Tibial nerve (tissue), 4 donors: ENCODE data around the gene MOCS1. TPM values are rescaled to one million over a fixed set of nuclear protein-coding genes. Genes with fewer than 3 reads are reported as not detected.

Experiments used
- DNase-seq, 2 donors: peaks; one replicate each; pipeline ENCODE4 v3.0.0-alpha.2; 2019; ENCODE audit warnings: low spot score in 2 of 2
- H3K27ac ChIP-seq, 4 donors: fragments of 200-600 bp; sonication (generic) in 3 of 4; one replicate each; pipeline ENCODE4 v1.5.1; 2017 to 2019; ENCODE audit warnings: mild to moderate bottlenecking in 1 of 4
- H3K27me3 ChIP-seq, 2 donors: fragments of 200-600 bp; sonication (generic) in 1 of 2; one replicate each; pipeline versions ENCODE4 v1.5.1 to v1.6.0; 2017 to 2019
- H3K36me3 ChIP-seq, 3 donors: fragments of 200-600 bp; sonication (generic); one replicate each; pipeline ENCODE4 v1.5.1; 2018 to 2019
- H3K4me1 ChIP-seq, 4 donors: fragments of 200-600 bp; sonication (generic) in 3 of 4; one replicate each; pipeline ENCODE4 v1.5.1; 2017 to 2019
- H3K4me3 ChIP-seq, 4 donors: fragments of 200-600 bp; sonication (generic) in 3 of 4; one replicate each; pipeline ENCODE4 v1.5.1; 2017 to 2019; ENCODE audit warnings: mild to moderate bottlenecking in 1 of 4, moderate library complexity in 1 of 4
- H3K9me3 ChIP-seq, 4 donors: fragments of 200-600 bp; sonication (generic) in 3 of 4; one replicate each; pipeline ENCODE4 v1.5.1; 2017 to 2019
- EP300 ChIP-seq, 2 donors: sonication (generic); formaldehyde crosslinking; IDR thresholded peaks; one replicate each; pipeline ENCODE4 v1.6.1; 2017; ENCODE audit warnings: antibody characterized with exemption in 2 of 2, mild to moderate bottlenecking in 1 of 2
- POLR2A ChIP-seq, 2 donors: fragments of 450-650 bp; IDR thresholded peaks; one replicate each; pipeline ENCODE4 v1.6.1; 2017; ENCODE audit warnings: antibody characterized with exemption in 2 of 2, mild to moderate bottlenecking in 2 of 2, moderate library complexity in 2 of 2
- WGBS, 2 donors: methylation state at CpG; one replicate each; pipeline ENCODE4 v1.1.5; 2018; 5-methylcytosine and 5-hydroxymethylcytosine counted together
- total RNA-seq, 4 donors: library from RNA; depleted of rRNA; stranded (reverse); fragments of >200 nt; gene quantifications; one replicate each; pipeline ENCODE4 v1.1.0, GENCODE V29; 2016
- TF ChIP-seq, protein P1 (sequence below), 5 experiments: fragments of 200-600 bp in 3 of 5; fragments of 450-650 bp in 2 of 5; sonication (generic) in 3 of 5; IDR thresholded peaks; one replicate each; pipeline ENCODE4 v1.5.1; 2016 to 2019; ENCODE audit warnings: antibody characterized with exemption in 5 of 5, mild to moderate bottlenecking in 3 of 5, moderate library complexity in 2 of 5

MOCS1 gene
- total RNA-seq, 4 donors from 2014 or later, result 56.7 to 103 (median 71.0) TPM

- H3K27ac ChIP-seq, result peak overlapping the region in 3 of 4 donors; percentile 10 to 86 (median 80)
- H3K36me3 ChIP-seq, result peaks cover 0 to 68% (median 0%) of the 10 kb centered on the region in 3 donors
- DNase-seq, result peak; percentile 68 to 87
- 56 to 61% methylated on average over 14 to 15 of the region's 15 CpGs for WGBS, 2 donors
- no peak overlapping the region for H3K4me3 ChIP-seq
- H3K9me3 ChIP-seq, result no peaks in the 10 kb centered on the region
- TF ChIP-seq EP300 (IDR thresholded peaks at IDR 0.05) (no peak), POLR2A (IDR thresholded peaks at IDR 0.05) (no peak)
- TF ChIP-seq, protein P1, sequence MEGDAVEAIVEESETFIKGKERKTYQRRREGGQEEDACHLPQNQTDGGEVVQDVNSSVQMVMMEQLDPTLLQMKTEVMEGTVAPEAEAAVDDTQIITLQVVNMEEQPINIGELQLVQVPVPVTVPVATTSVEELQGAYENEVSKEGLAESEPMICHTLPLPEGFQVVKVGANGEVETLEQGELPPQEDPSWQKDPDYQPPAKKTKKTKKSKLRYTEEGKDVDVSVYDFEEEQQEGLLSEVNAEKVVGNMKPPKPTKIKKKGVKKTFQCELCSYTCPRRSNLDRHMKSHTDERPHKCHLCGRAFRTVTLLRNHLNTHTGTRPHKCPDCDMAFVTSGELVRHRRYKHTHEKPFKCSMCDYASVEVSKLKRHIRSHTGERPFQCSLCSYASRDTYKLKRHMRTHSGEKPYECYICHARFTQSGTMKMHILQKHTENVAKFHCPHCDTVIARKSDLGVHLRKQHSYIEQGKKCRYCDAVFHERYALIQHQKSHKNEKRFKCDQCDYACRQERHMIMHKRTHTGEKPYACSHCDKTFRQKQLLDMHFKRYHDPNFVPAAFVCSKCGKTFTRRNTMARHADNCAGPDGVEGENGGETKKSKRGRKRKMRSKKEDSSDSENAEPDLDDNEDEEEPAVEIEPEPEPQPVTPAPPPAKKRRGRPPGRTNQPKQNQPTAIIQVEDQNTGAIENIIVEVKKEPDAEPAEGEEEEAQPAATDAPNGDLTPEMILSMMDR (IDR thresholded peaks at IDR 0.05), result peak; percentile 72 to 85 (median 78)
- no peaks in the 10 kb centered on the region for H3K27me3 ChIP-seq
- H3K4me1 ChIP-seq, result peaks cover 0 to 43% (median 6%) of the 10 kb centered on the region in 4 donors
Observed at GRCh38 chr6:39865011-39865888, 69.0 kb downstream of the MOCS1 start.

DNA sequence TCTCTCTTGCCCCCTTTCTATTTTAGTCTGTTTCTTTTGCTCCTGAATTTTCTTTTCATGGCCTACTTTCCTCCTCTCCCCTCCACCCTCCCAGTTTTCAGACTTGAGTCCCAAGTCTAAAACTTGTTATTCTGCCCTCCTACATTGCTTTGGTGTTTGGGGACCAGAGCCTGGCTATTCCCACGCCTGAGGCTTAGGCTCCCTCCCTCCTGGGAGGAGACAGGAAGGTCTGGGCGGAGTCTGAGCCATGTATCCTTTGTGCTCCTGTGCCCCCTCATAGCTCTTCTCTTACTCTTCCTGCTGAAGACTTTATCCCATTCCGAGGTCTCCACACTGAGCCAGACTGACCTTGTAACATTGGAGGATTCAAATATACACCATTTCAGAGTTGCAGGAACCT lies 72.6 kb downstream of the MOCS1 start:
- Histone ChIP-seq H3K27me3 (no peaks in the 10 kb centered on the region), H3K4me1 (peaks cover 0 to 51% (median 8%) of the 10 kb centered on the region in 4 donors), H3K4me3 (no peak overlapping the region), H3K36me3 (peaks cover 0 to 63% (median 0%) of the 10 kb centered on the region in 3 donors), H3K27ac (peak overlapping the region in 2 of 4 donors; percentile 47 to 65), H3K9me3 (no peaks in the 10 kb centered on the region)
- TF ChIP-seq, protein P1 (IDR thresholded peaks at IDR 0.05), result no peak
- TF ChIP-seq POLR2A (IDR thresholded peaks at IDR 0.05) (no peak), EP300 (IDR thresholded peaks at IDR 0.05) (no peak)
- 48 to 63% methylated on average over 3 of the region's 3 CpGs for WGBS, 2 donors
- no peak for DNase-seq

GRCh38 chr6:39859025-39859424 lies 75.2 kb downstream of the MOCS1 start:
- Histone ChIP-seq H3K27me3 (no peaks in the 10 kb centered on the region), H3K9me3 (no peaks in the 10 kb centered on the region), H3K4me3 (no peak overlapping the region), H3K4me1 (peaks cover 0 to 65% (median 18%) of the 10 kb centered on the region in 4 donors), H3K36me3 (peaks cover 0 to 55% (median 0%) of the 10 kb centered on the region in 3 donors), H3K27ac (peak overlapping the region in 2 of 4 donors; percentile 5 to 54)
- TF ChIP-seq POLR2A (IDR thresholded peaks at IDR 0.05), result no peak
- no peak for TF ChIP-seq EP300 (IDR thresholded peaks at IDR 0.05)
- TF ChIP-seq, protein P1 (IDR thresholded peaks at IDR 0.05), result no peak
- no peak for DNase-seq
- WGBS, 2 donors, result 90 to 93% methylated on average over 2 of the region's 2 CpGs

DNA sequence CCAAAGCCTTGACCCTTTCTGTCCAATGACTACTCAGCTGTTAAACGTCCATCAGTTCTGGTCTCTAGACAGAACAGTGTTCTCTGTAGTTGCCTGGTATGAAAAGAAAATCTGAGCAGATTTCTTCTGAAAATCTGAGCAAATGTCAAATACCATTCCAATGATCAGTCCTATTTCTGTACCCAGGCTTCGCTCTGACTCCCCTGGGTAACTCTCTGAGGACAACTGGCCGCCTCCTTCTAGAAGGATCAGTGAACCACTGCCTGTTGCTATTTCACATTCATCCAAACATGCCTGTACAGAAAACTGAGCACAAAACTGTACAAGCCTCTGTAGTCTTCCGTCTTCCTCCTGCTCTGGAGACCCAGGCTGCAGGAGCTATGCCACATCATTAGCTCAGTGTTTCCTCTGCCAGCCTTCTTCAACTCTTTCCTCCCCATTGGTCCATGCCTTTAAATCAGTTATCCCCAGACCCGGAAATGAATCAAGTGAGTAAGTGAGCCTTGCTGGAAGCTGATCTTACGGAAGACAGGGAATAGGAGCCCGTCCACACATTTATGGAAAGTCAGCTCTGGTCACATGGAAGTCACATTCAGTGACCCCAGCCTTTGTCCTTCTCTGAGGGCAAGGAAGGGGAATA lies 78.8 kb downstream of the MOCS1 start:
- DNase-seq, result no peak
- Histone ChIP-seq H3K27me3 (no peaks in the 10 kb centered on the region), H3K4me3 (no peak overlapping the region), H3K9me3 (no peaks in the 10 kb centered on the region), H3K27ac (peak overlapping the region in 3 of 4 donors; percentile 46 to 88 (median 69)), H3K36me3 (peaks cover 0 to 37% (median 0%) of the 10 kb centered on the region in 3 donors), H3K4me1 (peaks cover 0 to 72% (median 28%) of the 10 kb centered on the region in 4 donors)
- WGBS, 2 donors, result 30 to 36% methylated on average over 7 of the region's 7 CpGs
- TF ChIP-seq, protein P1 (IDR thresholded peaks at IDR 0.05), result no peak
- peak in 1 of 2 donors; percentile 31 for TF ChIP-seq EP300 (IDR thresholded peaks at IDR 0.05)

Other genes starting within 250 kb of the MOCS1 start
- gene KIF6, start 209.1 kb downstream of the MOCS1 start, total RNA-seq, result under 1 TPM in 2 of 4 donors, not detected in 2; 0.22 to 0.59 TPM
- 100 to 1,000 TPM in 1 of 4 donors, 10 to 100 TPM in 3; 73.9 to 133 (median 93.3) TPM for gene DAAM2, start 142.1 kb downstream of the MOCS1 start, total RNA-seq